ENCODE measurements around the gene SH3BP5L. TPM values are rescaled to one million over a fixed set of nuclear protein-coding genes. Genes with fewer than 3 reads are reported as not detected.

Gene SH3BP5L
- total and polyA plus RNA-seq, 2 donors (not counting 1 experiment from before 2014, with no cell fraction given) = 19.2 to 36.5 TPM

GRCh38 chr1:248872752-248873408, 47.2 kb upstream of the SH3BP5L start:
- Histone ChIP-seq H3K4me2 (replicated peaks; ENCODE audit: low read depth, low read length, poor library complexity, severe bottlenecking) (peak overlapping the region; percentile 89), H3K4me1 (ENCODE audit: control insufficient read depth in 2 of 2, insufficient read depth in 2 of 2, low read length in 2 of 2) (peaks cover 0 to 23% of the 10 kb centered on the region in 2 donors), H3K27ac (ENCODE audit: low read length in 2 of 2) (peak overlapping the region; percentile 64 to 81), H3K36me3 (replicated peaks in 1 of 2; ENCODE audit: control extremely low read depth in 1 of 2, control insufficient read depth in 1 of 2, extremely low read depth in 1 of 2, insufficient read depth in 2 of 2, low read length in 1 of 2) (no peaks in the 10 kb centered on the region), H2AFZ (ENCODE audit: insufficient read depth, low read depth, low read length, poor library complexity, severe bottlenecking) (peak overlapping the region; percentile 91), H3K9ac (ENCODE audit: low read length) (peak overlapping the region; percentile 81), H3K4me3 (ENCODE audit: control extremely low read depth in 1 of 5, extremely low read depth in 1 of 5, insufficient read depth in 1 of 5, low read depth in 2 of 5, low read length in 4 of 5) (peak overlapping the region; percentile 68 to 98 (median 84)), H3K9me3 (ENCODE audit: control extremely low read depth in 1 of 3, control insufficient read depth in 2 of 3, insufficient read depth in 1 of 3, low read length in 2 of 3) (no peaks in the 10 kb centered on the region), H4K20me1 (ENCODE audit: control insufficient read depth, insufficient read depth, low read length, poor library complexity, severe bottlenecking) (no peaks in the 10 kb centered on the region), H3K27me3 (replicated peaks in 1 of 4; ENCODE audit: control extremely low read depth in 1 of 4, control insufficient read depth in 3 of 4, insufficient read depth in 4 of 4, low read length in 3 of 4) (no peaks in the 10 kb centered on the region), H3K79me2 (ENCODE audit: control insufficient read depth, insufficient read depth, low read length) (no peaks in the 10 kb centered on the region)
- H3K4me1 Mint-ChIP-seq = peaks cover 30% of the 10 kb centered on the region
- DNase-seq (no peak), ATAC-seq (ENCODE audit: low read depth) (peak; percentile 22)
- intact Hi-C loops (cut with micrococcal nuclease) = loop anchor here (1.0 kb wide), 3 partner anchors 10 to 47 kb away; partner anchors contain the start of gene ZNF692
- WGBS (ENCODE audit: insufficient coverage) = under 1% methylated on average over 12 of the region's 31 CpGs
- H3K27ac Mint-ChIP-seq = peak overlapping the region; percentile 97
- ChIA-PET CTCF (interaction anchor here (0.7 to 2.3 kb wide), 10 partner anchors 12 to 244 kb away, joined by 3 to 11 read pairs (median 4); partner anchors contain the start of genes PGBD2, SH3BP5L, ZNF672 and ZNF692), POLR2A (interaction anchor here (0.6 to 2.4 kb wide), 6 partner anchors 10 to 401 kb away, joined by 3 to 12 read pairs (median 7); partner anchors contain the start of gene ZNF692)
- H3K9me3 Mint-ChIP-seq (ENCODE audit: insufficient read depth) = no peaks in the 10 kb centered on the region
- TF ChIP-seq CTCF (IDR thresholded peaks at IDR 0.05) = no peak
- TF ChIP-seq EZH2 (IDR thresholded peaks at IDR 0.05; ENCODE audit: borderline replicate concordance, insufficient read depth, low read depth, low read length, poor library complexity, severe bottlenecking) = no peak
- H3K27me3 Mint-ChIP-seq = no peaks in the 10 kb centered on the region
- H3K4me3 Mint-ChIP-seq = peak overlapping the region; percentile 95

- no peak overlapping the region for H3K9ac ChIP-seq (ENCODE audit: low read length)
- CTCF ChIA-PET = interaction anchor here (2.2 kb wide), 1 partner anchor 34 kb away, joined by 9 read pairs; the partner anchor contains the start of gene ZNF672
- Mint-ChIP-seq H3K27me3 (no peaks in the 10 kb centered on the region), H3K27ac (no peak overlapping the region), H3K4me1 (peaks cover 29% of the 10 kb centered on the region), H3K4me3 (peak overlapping the region; percentile 39), H3K9me3 (ENCODE audit: insufficient read depth) (no peaks in the 10 kb centered on the region)
- no peaks in the 10 kb centered on the region for H4K20me1 ChIP-seq (ENCODE audit: control insufficient read depth, insufficient read depth, low read length, poor library complexity, severe bottlenecking)
- intact Hi-C loops (cut with micrococcal nuclease) = no loop called here
- H3K79me2 ChIP-seq (ENCODE audit: control insufficient read depth, insufficient read depth, low read length) = no peaks in the 10 kb centered on the region
- 97% methylated on average over 3 of the region's 3 CpGs for WGBS (ENCODE audit: insufficient coverage)
- no peak overlapping the region for H3K4me3 ChIP-seq (ENCODE audit: control extremely low read depth in 1 of 5, extremely low read depth in 1 of 5, insufficient read depth in 1 of 5, low read depth in 2 of 5, low read length in 4 of 5)
- no peaks in the 10 kb centered on the region for H3K9me3 ChIP-seq (ENCODE audit: control extremely low read depth in 1 of 3, control insufficient read depth in 2 of 3, insufficient read depth in 1 of 3, low read length in 2 of 3)
- no peaks in the 10 kb centered on the region for H3K36me3 ChIP-seq (replicated peaks in 1 of 2; ENCODE audit: control extremely low read depth in 1 of 2, control insufficient read depth in 1 of 2, extremely low read depth in 1 of 2, insufficient read depth in 2 of 2, low read length in 1 of 2)
- H3K4me2 ChIP-seq (replicated peaks; ENCODE audit: low read depth, low read length, poor library complexity, severe bottlenecking) = peak overlapping the region; percentile 23
- no peak overlapping the region for H2AFZ ChIP-seq (ENCODE audit: insufficient read depth, low read depth, low read length, poor library complexity, severe bottlenecking)
- ATAC-seq (ENCODE audit: low read depth) (no peak), DNase-seq (no peak)
- H3K27me3 ChIP-seq (replicated peaks in 1 of 4; ENCODE audit: control extremely low read depth in 1 of 4, control insufficient read depth in 3 of 4, insufficient read depth in 4 of 4, low read length in 3 of 4) = no peaks in the 10 kb centered on the region
- TF ChIP-seq CTCF (IDR thresholded peaks at IDR 0.05) = no peak
- TF ChIP-seq EZH2 (IDR thresholded peaks at IDR 0.05; ENCODE audit: borderline replicate concordance, insufficient read depth, low read depth, low read length, poor library complexity, severe bottlenecking) = no peak
- H3K4me1 ChIP-seq (ENCODE audit: control insufficient read depth in 2 of 2, insufficient read depth in 2 of 2, low read length in 2 of 2) = peaks cover 0 to 23% of the 10 kb centered on the region in 2 donors
- POLR2A ChIA-PET = no interaction called here
- H3K27ac ChIP-seq (ENCODE audit: low read length in 2 of 2) = no peak overlapping the region
Measured at GRCh38 chr1:248871837-248872401, 46.2 kb upstream of the SH3BP5L start.

All from B cell (primary cell).